Sigmoid colon (tissue), 7 donors: ENCODE results near the gene HK2. TPM values are rescaled to one million over a fixed set of nuclear protein-coding genes. Genes with fewer than 3 reads are reported as not detected.

Source experiments
- DNase-seq: peaks from one replicate; pipeline ENCODE4 v3.0.0-alpha.2; 2019
- H3K27ac ChIP-seq, 4 donors: fragments of 200-600 bp; sonication (generic); one replicate each; pipeline ENCODE4 v1.5.1; 2016 to 2019; ENCODE audit warnings: mild to moderate bottlenecking in 1 of 4
- H3K27me3 ChIP-seq, 3 donors: fragments of 200-600 bp; sonication (generic); one replicate each; pipeline ENCODE4 v1.5.1; 2019; ENCODE audit warnings: mild to moderate bottlenecking in 1 of 3
- H3K36me3 ChIP-seq, 4 donors: fragments of 200-600 bp; sonication (generic); one replicate each; pipeline ENCODE4 v1.5.1; 2016 to 2019
- H3K4me1 ChIP-seq, 4 donors: fragments of 200-600 bp; sonication (generic); one replicate each; pipeline ENCODE4 v1.5.1; 2017 to 2019
- H3K4me3 ChIP-seq, 4 donors: fragments of 200-600 bp; sonication (generic); one replicate each; pipeline ENCODE4 v1.5.1; 2017 to 2019; ENCODE audit warnings: mild to moderate bottlenecking in 2 of 4, moderate library complexity in 1 of 4
- H3K9me3 ChIP-seq, 4 donors: fragments of 200-600 bp in 3 of 4; sonication (generic) in 3 of 4; one replicate each; pipeline versions ENCODE4 v1.5.1 to v1.6.1; 2013 to 2019
- CTCF ChIP-seq, 4 experiments: fragments of 450-650 bp in 3 of 4; fragments of 200-600 bp in 1 of 4; IDR thresholded peaks; one replicate each; pipeline ENCODE4 v1.5.1; 2016 to 2019; ENCODE audit warnings: antibody characterized with exemption in 4 of 4, mild to moderate bottlenecking in 3 of 4, moderate library complexity in 2 of 4
- EP300 ChIP-seq, 4 donors: sonication (generic); formaldehyde crosslinking; IDR thresholded peaks; one replicate each; pipeline ENCODE4 v1.6.1; 2017; ENCODE audit warnings: antibody characterized with exemption in 4 of 4
- POLR2A ChIP-seq, 2 donors: fragments of 450-650 bp; IDR thresholded peaks; one replicate each; pipeline ENCODE4 v1.6.1; 2016; ENCODE audit warnings: antibody characterized with exemption in 2 of 2, mild to moderate bottlenecking in 2 of 2, moderate library complexity in 2 of 2
- POLR2AphosphoS5 ChIP-seq, 4 donors: sonication (generic); formaldehyde crosslinking; IDR thresholded peaks; one replicate each; pipeline ENCODE4 v1.6.1; 2017; ENCODE audit warnings: antibody characterized with exemption in 4 of 4
- WGBS, 2 donors: extraction: QIAGEN DNeasy Blood & Tissue Kit; methylation state at CpG; one replicate each; pipeline ENCODE4 v1.1.7; 2013; 5-methylcytosine and 5-hydroxymethylcytosine counted together
- intact Hi-C: fragments of 100-400 bp; cut with DNase I; formaldehyde crosslinking; loops from one replicate; pipeline ENCODE4 v1.15.1; 2023
- polyA plus RNA-seq, 3 donors: library from polyadenylated mRNA; stranded (reverse); fragments of 200-250 nt; gene quantifications; one replicate each; pipeline ENCODE4 v1.2.3, GENCODE V29; 2013
- total RNA-seq, 4 donors: library from RNA; depleted of rRNA; stranded (reverse); fragments of >200 nt; gene quantifications; one replicate each; pipeline ENCODE4 v1.1.0, GENCODE V29; 2016
- donor health status: healthy with polysubstance abuse.
- donor health status: Bipolar disorder and iron deficiency.
- donor health status: healthy.

The HK2 gene
- total and polyA plus RNA-seq, 7 donors, result 1.3 to 118 (median 1.9) TPM

GRCh38 chr2:74884118-74884762 lies 50.3 kb downstream of the HK2 start:
- 79 to 82% methylated on average over 5 of the region's 5 CpGs for WGBS, 2 donors
- TF ChIP-seq CTCF (IDR thresholded peaks at IDR 0.05) (no peak), EP300 (IDR thresholded peaks at IDR 0.05) (no peak), POLR2AphosphoS5 (IDR thresholded peaks at IDR 0.05) (no peak), POLR2A (IDR thresholded peaks at IDR 0.05) (no peak)
- no peaks in the 10 kb centered on the region for H3K27me3 ChIP-seq
- intact Hi-C loops, result no loop called here
- DNase-seq, result no peak
- H3K36me3 ChIP-seq, result peaks cover 0 to 6% (median 0%) of the 10 kb centered on the region in 4 donors
- no peaks in the 10 kb centered on the region for H3K9me3 ChIP-seq
- H3K4me1 ChIP-seq, result no peaks in the 10 kb centered on the region
- no peak overlapping the region for H3K27ac ChIP-seq
- H3K4me3 ChIP-seq, result no peak overlapping the region

GRCh38 chr2:74884866-74885265 lies 50.9 kb downstream of the HK2 start:
- intact Hi-C loops, result no loop called here
- 97 to 98% methylated on average over 5 of the region's 5 CpGs for WGBS, 2 donors

GRCh38 chr2:74886251-74886650 lies 52.3 kb downstream of the HK2 start:
- Histone ChIP-seq H3K4me3 (no peak overlapping the region), H3K9me3 (no peaks in the 10 kb centered on the region), H3K27ac (no peak overlapping the region), H3K36me3 (peaks cover 0 to 6% (median 0%) of the 10 kb centered on the region in 4 donors), H3K4me1 (no peaks in the 10 kb centered on the region), H3K27me3 (no peaks in the 10 kb centered on the region)
- 91 to 96% methylated on average over 8 of the region's 8 CpGs for WGBS, 2 donors
- DNase-seq, result no peak
- intact Hi-C loops, result no loop called here
- TF ChIP-seq POLR2A (IDR thresholded peaks at IDR 0.05), result no peak
- no peak for TF ChIP-seq EP300 (IDR thresholded peaks at IDR 0.05)
- TF ChIP-seq CTCF (IDR thresholded peaks at IDR 0.05), result no peak
- no peak for TF ChIP-seq POLR2AphosphoS5 (IDR thresholded peaks at IDR 0.05)

More at GRCh38 chr2:74884866-74885265, 50.9 kb downstream of the HK2 start:
- H3K4me3 ChIP-seq, result no peak overlapping the region
- no peak for DNase-seq
- TF ChIP-seq EP300 (IDR thresholded peaks at IDR 0.05), result no peak
- TF ChIP-seq CTCF (IDR thresholded peaks at IDR 0.05), result no peak
- no peak for TF ChIP-seq POLR2AphosphoS5 (IDR thresholded peaks at IDR 0.05)
- no peak for TF ChIP-seq POLR2A (IDR thresholded peaks at IDR 0.05)
- peaks cover 0 to 6% (median 0%) of the 10 kb centered on the region in 4 donors for H3K36me3 ChIP-seq
- no peaks in the 10 kb centered on the region for H3K27me3 ChIP-seq
- H3K27ac ChIP-seq, result no peak overlapping the region
- no peaks in the 10 kb centered on the region for H3K4me1 ChIP-seq
- no peaks in the 10 kb centered on the region for H3K9me3 ChIP-seq

- WGBS, 2 donors, result 90 to 96% methylated on average over 4 of the region's 4 CpGs
- no peak overlapping the region for H3K27ac ChIP-seq
- intact Hi-C loops, result no loop called here
- DNase-seq, result no peak
- H3K9me3 ChIP-seq, result no peaks in the 10 kb centered on the region
- peaks cover 0 to 6% (median 0%) of the 10 kb centered on the region in 4 donors for H3K36me3 ChIP-seq
- no peaks in the 10 kb centered on the region for H3K4me1 ChIP-seq
- no peak for TF ChIP-seq POLR2AphosphoS5 (IDR thresholded peaks at IDR 0.05)
- TF ChIP-seq EP300 (IDR thresholded peaks at IDR 0.05), result no peak
- TF ChIP-seq CTCF (IDR thresholded peaks at IDR 0.05), result no peak
- TF ChIP-seq POLR2A (IDR thresholded peaks at IDR 0.05), result no peak
- H3K27me3 ChIP-seq, result no peaks in the 10 kb centered on the region
- no peak overlapping the region for H3K4me3 ChIP-seq
These were observed 52.9 kb downstream of the HK2 start for GRCh38 chr2:74886811-74887210.
